Fibroblast of pulmonary artery (primary cell): Measurements from ENCODE around the gene DIPK1A.

Experiments used
- DNase-seq: peaks from one replicate; pipeline ENCODE4 v3.0.0-alpha.2; 2010; ENCODE audit warnings: low read depth
- H3K4me3 ChIP-seq: replicated peaks from 2 replicates; pipeline ENCODE4 v1.5.1; 2011; ENCODE audit warnings: low read depth, mild to moderate bottlenecking, control low read depth, low read length, moderate library complexity
- CTCF ChIP-seq: IDR thresholded peaks from 2 replicates; pipeline ENCODE4 v1.5.1; 2011; ENCODE audit warnings: mild to moderate bottlenecking, control low read depth, low read length, inconsistent platforms; ENCODE audit errors: missing control alignments

The DIPK1A gene

DNA sequence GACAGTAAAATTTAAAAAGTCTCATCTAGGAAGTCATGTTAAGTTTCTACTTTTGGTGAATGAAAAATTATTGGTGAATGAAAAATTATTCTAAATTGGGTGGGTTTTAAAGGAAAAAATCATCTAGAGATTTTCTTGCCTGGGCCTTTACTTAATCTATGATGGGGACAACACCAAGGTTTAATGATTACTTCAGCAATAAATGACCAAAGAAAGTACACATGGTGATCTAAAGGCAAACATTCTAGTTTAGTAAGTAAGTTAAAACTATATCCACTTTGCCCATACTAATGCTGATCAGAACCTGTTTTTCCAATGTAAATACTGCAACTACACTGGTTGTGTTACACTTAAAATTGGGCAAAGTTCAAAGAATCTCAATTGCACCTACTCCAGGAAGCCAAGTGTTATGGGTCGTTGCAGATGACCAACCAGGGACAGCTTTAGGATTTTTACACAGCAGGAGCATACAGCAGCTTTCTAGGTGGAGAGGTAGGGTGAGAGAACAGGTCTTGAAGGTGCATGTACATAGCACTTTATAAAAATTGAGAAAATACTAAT is 144.0 kb downstream of the DIPK1A start:
- no peak overlapping the region for H3K4me3 ChIP-seq
- TF ChIP-seq CTCF = no peak
- DNase-seq = no peak

GRCh38 chr1:92816732-92817131 is 144.5 kb downstream of the DIPK1A start:
- TF ChIP-seq CTCF = no peak
- H3K4me3 ChIP-seq = no peak overlapping the region
- DNase-seq = no peak

- H3K4me3 ChIP-seq = no peak overlapping the region
- no peak for TF ChIP-seq CTCF
- DNase-seq = no peak
These were observed 152.9 kb downstream of the DIPK1A start for GRCh38 chr1:92808381-92808780.

DNA sequence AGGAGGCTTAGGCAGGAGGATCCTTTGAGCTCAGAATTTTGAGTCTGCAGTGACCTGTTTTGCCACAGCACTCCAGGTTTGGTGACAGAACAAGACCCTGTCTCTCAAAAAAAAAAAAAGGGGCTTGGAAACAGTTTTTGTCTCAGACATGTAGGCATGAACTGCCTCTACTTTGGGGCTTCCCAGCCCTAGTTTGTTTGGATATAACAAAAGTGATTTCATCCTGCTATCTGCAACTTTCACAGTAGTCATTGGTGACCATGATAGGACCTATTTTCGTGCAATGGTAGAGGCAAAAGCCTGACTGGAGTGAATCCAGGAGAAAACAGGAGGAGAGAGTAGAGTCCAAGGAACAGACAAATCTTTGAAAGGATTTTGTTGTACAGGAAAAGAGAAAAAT is 156.0 kb downstream of the DIPK1A start:
- no peak overlapping the region for H3K4me3 ChIP-seq
- TF ChIP-seq CTCF = no peak
- DNase-seq = peak; percentile 34

DNA sequence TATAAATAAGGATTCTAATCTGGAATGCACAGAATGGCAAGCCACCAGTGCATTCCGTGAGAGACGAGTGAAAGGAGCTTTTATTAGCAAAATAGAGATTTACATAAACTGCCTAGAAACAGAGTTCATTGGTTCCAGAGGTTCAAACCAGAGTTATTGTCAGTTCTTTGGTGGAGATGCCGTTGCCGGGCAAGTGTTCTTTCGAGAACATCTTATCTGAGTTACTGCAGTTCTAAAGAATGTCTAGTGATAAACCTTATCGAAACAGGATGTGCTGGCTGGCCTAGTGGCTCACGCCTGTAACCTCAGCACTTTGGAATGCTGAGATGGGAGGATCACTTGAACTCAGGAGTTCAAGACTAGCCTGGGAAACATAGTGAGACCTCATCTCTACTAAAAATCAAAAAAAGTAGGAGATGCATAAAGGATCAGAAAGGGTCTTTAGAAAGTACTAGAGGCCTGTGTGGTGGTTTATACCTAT is 156.5 kb downstream of the DIPK1A start:
- TF ChIP-seq CTCF = no peak
- peak; percentile 99 for DNase-seq
- H3K4me3 ChIP-seq = no peak overlapping the region

- no peak overlapping the region for H3K4me3 ChIP-seq
- DNase-seq = peak; percentile 44
- TF ChIP-seq CTCF = no peak
These were observed 157.9 kb downstream of the DIPK1A start for GRCh38 chr1:92803140-92803887.
